Hypothalamus (tissue), 51 donors: ENCODE data around the gene FAM117A.
"Not testable (repeated sequence)": the region's sequence is repeated elsewhere in the genome, so short reads cannot be mapped to it uniquely, and the experiment has no call there.

Experiments used
- DNase-seq, 51 donors: peaks; one replicate each; lab custom pipeline; 2025; lab: John Stamatoyannopoulos, UW

Gene FAM117A

DNA sequence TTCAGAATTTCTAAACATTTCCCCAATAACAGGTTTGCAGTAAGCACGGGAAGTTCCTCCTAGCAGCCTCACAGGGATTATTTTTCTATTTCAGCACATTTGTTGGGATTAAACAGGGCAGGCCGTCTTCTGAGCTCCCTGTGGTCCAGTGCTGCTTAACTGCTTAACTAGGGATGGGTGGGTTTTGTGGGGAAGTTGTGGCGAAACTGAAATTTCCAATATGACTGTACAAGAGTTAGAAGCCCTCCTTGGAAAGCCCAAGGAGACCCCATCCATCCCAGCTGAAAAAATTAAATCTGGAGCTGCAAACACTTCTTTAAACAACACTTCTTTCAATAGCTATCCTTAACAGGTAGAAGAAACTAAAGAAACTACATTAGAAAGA, 22.2 kb downstream of the FAM117A start:
- no peak for DNase-seq

DNA sequence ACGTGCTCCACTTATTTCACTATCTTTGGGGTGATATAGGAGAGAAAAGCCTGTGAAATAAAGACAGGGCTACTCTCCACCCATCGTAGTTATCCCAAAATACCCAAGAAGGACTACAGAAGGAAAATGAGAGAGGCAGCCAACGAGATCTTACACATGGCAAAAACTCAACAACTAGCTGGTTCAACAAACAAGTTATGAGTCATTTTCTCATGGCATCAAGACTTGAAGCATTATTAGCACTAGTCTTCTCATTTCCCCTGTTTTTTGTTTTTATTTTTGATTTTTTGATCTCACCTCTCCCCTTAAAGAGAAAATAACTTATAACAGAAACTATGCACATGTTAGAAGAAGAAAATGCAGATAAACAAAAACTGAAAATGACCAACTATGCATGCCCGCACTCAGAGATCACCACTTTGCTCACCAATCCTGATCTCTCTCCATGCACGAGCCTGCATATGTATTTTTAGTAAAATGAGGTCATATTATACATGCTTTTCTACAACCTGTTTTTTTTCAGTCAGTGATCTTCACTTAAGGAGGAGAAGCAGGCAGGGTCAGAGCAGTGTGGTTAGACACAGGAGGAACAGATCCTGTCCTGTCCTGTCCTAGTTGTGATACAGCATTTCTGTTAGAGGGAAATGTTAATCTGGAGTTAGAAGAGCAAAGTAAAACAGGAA, 22.8 kb downstream of the FAM117A start:
- no peak for DNase-seq

DNA sequence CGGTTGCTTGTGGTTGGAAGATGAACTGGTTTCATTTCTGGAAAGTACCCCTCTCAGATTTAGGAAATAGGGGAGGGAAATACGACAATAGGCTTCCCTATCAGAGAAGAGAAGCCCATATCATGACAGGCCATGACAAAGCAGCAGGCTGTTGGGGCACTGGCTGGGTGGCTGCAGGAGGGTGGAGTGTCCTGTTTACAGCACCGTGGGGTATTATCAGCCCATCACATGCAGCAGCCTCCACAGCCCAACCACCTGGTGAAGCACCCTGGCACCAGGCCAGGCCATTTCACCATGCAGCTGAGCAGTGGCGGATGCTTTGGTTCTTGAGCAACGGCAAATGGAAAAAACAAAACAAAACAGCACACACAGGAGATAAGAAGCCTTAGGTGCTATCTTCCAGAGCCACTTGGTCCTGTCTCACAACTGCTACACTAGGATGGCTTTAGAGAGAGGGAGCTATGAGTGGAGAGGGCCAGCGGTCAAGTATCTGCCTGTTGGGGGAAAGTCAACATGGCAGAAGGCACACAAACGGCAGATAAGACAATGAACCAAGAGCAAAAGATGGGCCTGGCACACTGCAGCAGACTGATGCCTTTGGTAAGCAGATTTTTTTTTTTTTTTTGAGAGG, 24.2 kb downstream of the FAM117A start:
- DNase-seq: peak in 12 of 51 donors; percentile 7 to 35 (median 10)

DNA sequence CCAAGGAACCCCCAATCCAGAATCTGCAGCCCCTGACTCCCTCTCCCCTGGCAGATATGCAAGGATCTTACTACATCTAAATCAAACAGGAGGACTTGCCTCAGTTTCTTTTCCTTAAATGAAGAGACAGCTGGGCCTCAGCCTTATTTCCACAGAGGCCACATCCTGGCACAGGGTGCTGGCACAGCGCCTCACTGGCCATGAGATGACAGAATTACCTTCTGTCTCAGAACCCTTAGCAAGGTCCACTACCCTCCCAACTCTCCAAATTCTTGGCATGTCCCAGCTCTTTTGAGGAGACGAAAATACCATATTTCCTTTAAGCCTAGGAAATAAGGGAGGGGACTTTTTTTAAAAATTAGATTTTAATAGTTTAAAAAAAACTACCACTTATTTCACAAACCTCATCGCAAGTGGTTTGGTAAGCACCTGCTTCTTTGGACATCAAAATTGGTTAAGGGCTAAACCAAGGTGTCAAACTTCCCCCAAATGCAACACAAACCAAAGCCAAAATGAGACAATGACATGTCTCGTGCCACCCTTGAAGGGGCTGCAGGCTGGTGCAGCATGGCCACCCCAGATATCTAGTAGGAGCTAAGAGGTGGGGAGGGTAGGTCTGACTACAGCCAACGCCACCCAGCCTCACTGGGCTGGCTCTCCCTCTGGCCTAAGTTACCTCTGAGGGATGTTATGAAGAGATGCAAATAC, 25.3 kb downstream of the FAM117A start:
- no peak for DNase-seq

DNA sequence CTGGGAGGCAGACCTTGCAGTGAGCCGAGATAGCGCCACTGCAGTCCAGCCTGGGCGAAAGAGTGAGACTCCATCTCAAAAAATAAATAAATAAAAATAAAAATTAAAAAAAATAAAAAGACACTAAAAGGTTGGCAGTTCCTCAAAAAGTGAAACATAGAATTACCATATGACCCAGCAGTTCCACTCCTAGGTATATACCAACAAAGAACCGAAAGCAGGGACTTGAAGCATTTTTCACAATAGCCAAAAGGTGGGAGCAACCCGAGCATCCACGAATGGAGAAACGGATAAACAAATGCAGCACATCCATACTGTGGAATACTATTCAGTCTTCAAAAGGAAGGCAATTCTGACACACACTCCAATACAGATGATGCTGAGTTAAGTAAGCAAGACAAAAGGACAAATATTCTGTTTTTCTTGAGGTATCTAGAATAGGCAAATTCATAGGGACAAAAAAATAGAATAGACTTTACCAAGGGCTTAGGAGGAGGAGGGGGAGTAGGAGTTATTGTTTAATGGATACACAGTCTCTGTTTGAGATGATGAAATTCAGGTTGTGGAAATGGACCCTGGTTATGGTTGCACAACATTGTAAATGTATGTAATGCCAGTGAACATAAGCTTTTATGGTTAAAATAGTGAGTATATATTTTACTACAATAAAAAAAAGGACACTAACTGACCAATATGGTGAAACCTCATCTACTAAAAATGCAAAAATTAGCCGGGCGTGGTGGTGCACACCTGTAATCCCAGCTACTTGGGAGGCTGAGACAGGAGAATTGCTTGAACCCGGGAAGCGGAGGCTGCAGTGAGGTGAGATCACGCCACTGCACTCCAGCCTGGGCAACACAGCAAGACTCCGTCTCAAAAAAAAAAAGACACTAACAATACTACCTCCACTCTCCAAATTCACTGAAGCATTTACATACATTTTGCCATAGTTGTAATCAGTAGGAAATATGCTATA, 29.1 kb downstream of the FAM117A start:
- no peak for DNase-seq

DNA sequence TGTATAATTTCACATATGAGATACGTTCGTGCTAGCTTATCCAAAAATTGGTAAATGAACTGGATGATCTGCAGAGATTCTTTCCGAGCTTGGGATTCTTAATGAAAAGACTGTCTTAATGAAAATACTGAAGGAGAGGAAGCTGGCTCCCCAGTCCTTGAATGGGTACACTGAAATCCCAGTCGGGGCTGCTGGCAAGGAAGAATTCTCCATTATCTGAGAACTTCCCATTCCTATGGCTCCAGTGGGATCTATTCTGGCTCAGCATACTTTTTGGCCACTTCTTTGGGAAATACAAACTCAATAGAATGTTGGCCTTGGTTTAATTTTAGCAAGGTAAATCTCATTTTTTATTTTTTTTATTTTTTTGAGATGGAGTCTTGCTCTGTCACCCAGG, 32.5 kb downstream of the FAM117A start:
- no peak for DNase-seq

DNA sequence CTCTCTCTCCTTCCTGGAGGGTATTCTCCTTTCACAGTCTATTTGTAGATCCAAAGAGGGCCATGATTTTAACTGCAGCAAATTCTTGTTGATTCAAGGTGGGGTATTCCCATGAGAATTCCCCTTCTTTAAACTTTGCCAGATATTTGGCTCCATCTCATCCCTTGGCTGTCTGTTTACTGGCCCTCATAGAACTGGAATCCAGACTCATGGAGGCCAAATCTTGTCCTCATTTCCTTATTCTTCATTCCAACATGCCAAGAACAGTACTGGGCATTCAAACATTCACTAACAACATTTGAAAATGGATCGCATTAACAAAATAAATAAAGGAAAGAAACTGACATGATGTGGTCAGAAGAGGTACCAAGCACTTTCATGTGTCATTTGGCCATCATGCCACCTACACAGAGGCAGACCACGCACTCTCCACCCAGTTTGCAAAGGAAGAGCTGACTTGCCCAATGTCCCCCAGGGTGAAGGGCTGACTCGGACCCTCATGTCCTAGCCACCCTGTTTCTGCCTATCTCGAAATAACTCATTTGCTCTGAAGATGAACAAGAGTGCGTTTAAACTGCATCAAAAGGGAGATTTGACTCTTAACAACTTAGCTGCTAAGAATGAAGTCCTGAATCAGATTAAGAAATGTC, 33.0 kb downstream of the FAM117A start:
- DNase-seq: no peak

DNA sequence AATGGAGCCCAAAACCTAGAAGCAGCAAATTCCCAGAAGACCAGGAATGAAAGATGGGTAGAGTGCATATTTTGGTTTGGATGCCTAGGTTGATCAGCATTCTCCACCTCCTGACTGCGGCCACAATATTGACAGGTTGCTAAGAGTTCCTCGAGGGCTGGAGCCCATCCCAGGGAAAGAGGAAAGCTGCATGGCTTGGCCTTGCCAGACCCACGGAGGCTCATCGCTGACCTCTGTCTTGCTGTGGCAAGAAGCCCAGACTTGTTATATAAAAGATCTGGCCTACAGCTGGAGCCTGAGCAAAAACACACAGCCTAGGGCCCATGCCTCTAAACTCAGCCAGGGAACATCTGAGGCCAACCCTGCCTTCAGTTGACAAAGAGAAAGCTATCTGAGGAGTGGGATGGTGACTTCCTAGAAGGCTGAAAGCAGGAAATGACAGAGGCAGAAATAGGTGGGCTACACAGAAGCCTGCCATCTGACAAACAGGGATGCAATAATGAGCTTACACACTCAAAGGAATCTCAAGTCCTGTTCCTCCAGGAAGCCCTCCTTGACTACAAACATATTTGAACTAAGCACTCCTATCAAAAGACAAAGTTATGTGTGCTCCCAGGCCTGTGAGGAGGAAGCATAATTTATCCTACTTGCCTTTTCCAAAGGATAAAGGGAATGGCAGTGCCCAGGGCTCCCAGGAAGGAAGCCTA, 33.7 kb downstream of the FAM117A start:
- DNase-seq: peak in 38 of 51 donors; percentile 3 to 84 (median 39)

DNA sequence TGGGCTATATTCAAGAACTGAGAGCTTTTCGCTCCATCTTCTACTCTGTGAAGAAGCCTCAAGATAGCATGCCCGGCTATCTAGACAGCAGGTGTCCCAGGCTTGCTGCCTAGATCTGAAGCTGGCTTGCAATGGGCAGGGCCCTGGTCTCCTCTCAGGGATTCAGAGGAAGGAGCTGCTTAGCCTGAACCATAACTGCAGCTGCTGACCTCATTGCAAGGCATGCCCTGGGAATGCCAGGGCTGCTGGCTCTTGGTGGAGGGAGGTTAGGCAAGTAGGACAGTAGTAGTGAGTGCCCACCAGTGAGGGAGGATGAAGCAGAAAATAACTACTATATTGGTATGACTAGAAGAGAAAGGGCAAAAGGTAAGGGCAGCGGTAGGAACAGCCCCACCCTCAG, 34.9 kb downstream of the FAM117A start:
- no peak for DNase-seq

DNA sequence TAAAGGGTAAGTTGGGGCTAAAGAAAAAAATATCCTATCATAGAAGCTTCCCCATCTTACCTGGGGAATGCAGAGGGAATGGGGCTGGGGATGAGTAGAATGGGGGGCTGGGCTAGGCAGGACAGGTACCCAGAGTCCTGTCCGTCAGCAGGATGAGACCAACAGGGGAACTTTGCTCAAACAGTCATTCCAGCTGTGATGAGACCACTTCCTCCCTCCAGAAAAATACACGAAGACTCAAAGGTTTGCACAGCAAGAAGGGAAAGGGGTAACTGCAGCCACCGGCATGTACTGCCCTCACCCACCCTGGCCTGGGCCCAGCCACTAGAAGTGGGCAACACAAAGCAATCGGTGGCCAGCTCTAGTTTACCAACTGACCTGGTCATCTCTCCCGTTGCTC, 35.5 kb downstream of the FAM117A start:
- DNase-seq: no peak

DNA sequence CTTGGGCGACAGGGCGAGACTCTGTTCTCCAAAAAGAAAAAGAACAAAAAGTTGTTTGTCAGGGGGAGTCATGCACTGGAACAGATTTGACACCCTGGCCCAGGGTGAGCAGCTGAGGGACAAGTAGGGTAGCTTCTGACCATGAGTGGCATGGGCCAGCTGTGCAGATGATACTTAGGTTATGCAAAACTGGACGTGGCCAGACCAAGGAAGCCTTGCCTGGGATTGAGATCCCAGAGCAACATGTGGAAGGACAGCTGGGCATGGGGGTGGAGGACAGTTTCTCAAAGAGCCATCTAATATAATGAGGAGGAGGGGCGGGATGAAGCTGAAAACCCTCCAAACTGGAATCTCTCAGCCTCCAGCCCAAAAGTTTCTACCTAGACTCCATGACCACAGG, 36.6 kb downstream of the FAM117A start:
- no peak for DNase-seq

DNA sequence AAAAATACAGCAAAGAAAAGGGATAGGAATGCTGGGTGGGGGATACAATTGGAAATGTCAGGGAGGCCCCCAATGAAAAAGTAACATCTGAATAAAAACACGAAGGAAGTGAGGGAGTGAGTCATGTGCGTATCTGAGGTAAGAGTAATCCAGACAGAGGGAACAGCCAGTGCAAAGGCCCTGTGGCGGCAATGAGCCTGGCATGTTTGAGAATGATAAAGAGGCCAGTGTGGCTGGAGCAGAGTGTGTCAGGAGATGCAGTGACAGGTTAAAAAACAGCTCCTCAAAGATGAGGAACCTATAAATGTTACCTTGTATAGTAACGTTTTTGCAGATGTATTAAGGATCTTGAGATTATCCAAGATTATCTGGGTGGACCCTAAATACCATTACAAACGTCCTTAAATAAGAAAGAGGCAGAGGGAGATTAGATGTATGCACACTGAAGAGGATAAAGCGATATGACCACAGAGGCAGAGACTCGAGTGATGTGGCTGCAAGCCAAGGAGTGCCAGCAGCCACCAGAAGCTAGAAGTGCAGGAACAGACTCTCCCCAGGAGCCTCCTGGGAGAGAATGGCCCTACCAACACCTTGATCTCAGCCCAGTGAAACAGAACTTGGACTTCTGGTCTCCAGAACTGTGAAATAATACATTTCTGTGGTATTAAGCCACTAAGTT, 38.3 kb downstream of the FAM117A start:
- no peak for DNase-seq

DNA sequence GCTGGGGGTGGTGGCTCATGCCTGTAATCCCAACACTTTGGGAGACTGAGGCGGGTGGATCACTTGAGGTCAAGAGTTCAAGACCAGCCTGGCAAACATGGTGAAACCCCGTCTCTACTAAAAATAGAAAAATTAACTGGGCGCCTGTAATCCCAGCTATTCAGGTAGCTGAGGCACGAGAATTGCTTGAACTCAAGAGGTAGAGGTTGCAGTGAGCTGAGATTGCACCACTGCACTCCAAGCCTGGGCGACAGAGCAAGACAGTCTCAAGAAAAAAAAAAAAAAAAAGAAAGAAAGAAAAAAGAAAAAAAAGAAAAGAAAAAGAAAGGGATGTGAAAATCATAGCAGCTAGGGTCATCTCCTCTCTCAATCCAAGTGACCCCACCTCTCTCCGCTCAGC, 39.4 kb downstream of the FAM117A start:
- not testable (repeated sequence) for DNase-seq

DNA sequence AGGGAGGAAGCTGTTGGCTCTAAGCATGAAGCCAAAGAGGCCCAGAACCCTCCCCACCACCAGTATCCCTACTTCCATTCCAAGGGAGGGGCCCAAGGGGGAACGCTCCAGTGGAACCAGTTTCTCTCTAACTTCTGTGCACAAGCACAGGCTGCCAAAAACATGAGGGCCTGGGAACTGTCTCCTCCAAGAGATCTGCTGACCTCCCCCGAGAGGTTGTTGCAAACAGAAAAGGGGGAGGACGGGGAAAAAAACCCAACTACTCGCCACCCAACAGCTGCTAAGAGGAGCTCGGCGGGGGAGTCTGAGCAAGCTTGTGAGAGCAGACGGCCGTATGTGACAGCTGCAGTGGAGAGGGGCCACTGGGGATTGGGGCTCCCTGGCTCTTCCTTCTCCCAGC, 40.5 kb downstream of the FAM117A start:
- no peak for DNase-seq

DNA sequence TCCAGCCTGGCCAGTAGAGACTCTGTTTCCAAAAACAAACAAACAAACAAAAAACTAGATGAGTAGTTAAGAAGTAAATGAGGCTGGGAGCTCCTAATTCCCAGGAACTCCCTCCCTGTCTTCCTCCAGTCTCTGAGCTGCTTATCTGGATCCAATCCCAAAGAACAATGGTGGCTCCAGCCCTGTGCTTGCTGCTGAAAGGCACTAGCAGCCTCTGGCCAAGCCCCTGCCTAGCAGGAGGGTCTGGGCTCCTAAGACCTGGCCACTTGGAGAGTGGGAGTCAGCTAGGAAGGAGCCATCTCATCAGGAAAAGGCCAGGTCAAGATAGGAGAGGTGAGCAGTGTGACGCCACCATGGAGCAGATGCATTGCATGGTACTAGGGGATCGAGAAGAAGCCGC, 41.9 kb downstream of the FAM117A start:
- no peak for DNase-seq

DNA sequence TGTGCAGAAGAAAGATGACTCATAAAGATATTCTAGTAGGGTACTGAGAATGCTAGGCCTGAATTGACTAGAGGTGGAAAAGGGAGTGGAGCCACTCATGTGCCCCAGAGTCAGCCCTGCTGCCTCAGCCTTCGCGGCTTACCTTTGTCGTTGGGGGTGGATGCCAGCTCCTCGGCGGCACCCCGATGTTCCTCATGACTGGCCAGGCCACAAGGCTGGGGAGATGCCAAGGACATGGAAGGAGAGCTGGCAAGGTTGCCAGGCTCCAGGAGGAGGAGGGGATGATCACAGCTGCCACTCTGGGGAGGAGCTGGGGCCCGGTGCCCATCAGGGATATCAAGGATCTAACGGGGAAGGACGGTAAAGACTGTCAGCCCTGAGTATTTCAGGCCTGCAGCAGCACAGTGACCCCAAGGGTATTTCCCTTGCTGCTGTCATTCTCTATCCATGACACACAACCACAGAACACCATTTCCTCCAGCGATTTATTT, 46.5 kb downstream of the FAM117A start:
- DNase-seq: peak in 2 of 51 donors; percentile 8 to 13

DNA sequence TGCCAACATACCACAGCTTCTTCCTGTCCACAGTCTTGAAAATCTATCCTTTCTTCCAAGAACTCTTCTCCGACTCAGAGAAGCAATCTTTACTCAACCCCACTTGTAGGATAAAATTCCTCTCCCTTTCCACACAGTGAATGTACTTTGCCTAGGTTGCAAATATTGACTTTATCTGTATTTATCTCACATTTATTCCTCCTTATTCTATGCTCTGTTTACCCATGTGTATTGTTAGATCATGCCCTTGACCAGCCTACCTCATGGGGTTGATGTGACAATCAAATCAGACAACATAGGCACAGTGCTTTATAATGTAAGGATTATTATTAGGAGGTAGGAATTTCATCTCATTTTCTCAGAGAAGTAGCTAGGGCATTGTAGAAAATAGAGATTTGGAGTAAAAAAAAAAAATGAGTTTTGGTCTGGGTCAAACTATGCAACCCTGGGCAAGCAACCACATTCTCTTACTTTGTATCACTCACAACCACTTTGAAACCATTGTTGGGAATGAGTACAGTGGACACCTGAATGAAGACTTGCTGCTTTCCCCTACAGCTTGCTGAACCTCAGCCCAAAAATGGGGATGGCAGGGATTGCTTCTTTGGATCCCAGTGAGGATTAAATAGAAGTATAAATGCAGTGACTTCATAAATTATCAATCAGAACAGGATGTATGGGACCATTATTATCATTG, 47.1 kb downstream of the FAM117A start:
- DNase-seq: no peak

DNA sequence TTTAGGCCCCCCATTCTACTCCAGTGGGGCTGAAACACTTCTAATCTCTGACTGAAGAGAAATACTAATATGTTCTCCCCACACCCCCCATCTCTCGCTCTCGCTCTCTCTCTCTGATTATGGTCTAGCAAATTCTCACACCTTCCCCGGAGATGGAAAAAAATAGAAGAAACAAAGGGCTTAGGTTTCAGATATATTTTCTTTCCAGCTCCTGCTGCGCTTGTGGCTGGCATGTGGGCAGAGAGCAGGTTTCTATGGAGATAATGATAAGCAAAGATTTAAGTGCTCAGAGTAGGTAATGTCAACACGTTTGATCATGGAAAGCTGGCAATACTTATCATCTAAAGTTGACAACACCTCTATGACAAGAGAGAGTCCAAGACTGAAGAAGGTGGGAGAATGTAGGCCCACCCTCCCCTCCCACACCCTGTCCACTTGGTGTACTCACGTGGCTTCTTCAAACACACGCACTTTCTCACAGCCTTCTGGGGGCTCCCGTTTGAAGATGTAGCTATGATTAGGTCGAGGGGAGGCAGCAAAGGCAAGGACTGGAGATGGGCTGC, 48.1 kb downstream of the FAM117A start:
- peak in 1 of 51 donors; percentile 42 for DNase-seq
